HFFc6 (cell line): ENCODE measurements around the gene CPXM2. TPM values are rescaled to one million over a fixed set of nuclear protein-coding genes. Genes with fewer than 3 reads are reported as not detected.
"Not testable (repeated sequence)": the region's sequence is repeated elsewhere in the genome, so short reads cannot be mapped to it uniquely, and the experiment has no call there.

Experiments
- DNase-seq: peaks from one replicate; pipeline ENCODE4 v3.0.0-alpha.2; 2018
- H3K27ac Mint-ChIP-seq: 2 replicates; pipeline ENCODE4 v1.8.0; 2020; ENCODE audit warnings: mild to moderate bottlenecking, mixed read lengths
- H3K27me3 Mint-ChIP-seq: 2 replicates; pipeline ENCODE4 v1.8.0; 2021; ENCODE audit warnings: mild to moderate bottlenecking, moderate library complexity, mixed read lengths; ENCODE audit not compliant: insufficient read depth
- H3K36me3 Mint-ChIP-seq: 2 replicates; pipeline ENCODE4 v1.8.0; 2021; ENCODE audit warnings: low read depth, mixed read lengths
- H3K4me1 Mint-ChIP-seq: 2 replicates; pipeline ENCODE4 v1.8.0; 2020; ENCODE audit warnings: low read depth, mixed read lengths
- H3K4me3 Mint-ChIP-seq: 2 replicates; pipeline ENCODE4 v1.8.0; 2020; ENCODE audit warnings: mild to moderate bottlenecking, moderate library complexity, mixed read lengths
- H3K9me3 Mint-ChIP-seq: 2 replicates; pipeline ENCODE4 v1.8.0; 2020; ENCODE audit warnings: mild to moderate bottlenecking, mixed read lengths
- total RNA-seq, 6 experiments: library from RNA; stranded (reverse); fragmentation: NEBNext Ultra II Directional; extraction: Animal tissue kit (Norgen Biotek cat#: 25700); gene quantifications; 2 replicates in 1 of 6; 3 replicates in 5 of 6; pipeline ENCODE4 v1.2.3, GENCODE V29; 2021
- TF ChIP-seq, protein P1 (sequence below): fragments of 200-600 bp; sonication (generic); IDR thresholded peaks from 2 replicates; pipeline ENCODE4 v1.5.0; 2021; ENCODE audit warnings: antibody characterized with exemption, mild to moderate bottlenecking

Gene CPXM2
- total RNA-seq, 6 experiments from 2014 or later, result not detected

DNA sequence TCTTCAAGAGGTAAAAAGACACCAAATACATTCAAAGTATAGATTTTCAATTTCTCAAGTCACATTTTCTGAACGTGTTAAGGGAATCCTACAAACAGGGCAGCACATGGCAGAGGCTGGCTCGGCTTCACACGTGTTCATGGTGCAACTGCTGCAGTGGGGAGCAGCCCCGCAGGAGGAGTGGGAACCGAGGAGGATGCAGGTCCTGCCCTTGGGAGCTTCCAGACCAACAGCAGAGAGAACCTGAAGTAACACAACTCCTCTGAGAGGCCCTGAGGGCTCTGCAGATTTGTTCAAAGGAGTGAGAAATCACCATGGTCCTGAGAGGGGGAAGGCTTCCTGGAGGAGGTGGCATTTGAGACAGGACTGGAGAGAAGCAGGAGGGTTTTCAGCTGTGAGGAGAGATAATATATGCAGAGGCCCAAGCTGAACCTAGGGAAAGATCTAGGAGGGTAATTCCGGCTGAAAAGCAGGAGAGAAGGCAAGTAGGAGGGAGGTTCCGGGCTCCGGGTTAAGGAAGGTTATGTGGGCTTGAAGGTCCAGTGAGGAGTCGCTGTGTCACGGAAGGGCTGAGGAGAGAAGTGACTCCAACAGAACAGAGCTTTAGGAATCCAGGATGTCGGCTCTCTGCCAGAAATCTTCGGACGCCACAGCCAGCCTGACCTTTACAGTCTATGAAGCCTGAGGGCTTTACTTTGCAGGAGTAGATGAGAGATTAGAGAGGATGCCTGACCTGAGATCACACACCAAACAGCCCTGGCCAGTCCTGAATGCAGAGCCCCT, 148.0 kb downstream of the CPXM2 start:
- TF ChIP-seq, protein P1, sequence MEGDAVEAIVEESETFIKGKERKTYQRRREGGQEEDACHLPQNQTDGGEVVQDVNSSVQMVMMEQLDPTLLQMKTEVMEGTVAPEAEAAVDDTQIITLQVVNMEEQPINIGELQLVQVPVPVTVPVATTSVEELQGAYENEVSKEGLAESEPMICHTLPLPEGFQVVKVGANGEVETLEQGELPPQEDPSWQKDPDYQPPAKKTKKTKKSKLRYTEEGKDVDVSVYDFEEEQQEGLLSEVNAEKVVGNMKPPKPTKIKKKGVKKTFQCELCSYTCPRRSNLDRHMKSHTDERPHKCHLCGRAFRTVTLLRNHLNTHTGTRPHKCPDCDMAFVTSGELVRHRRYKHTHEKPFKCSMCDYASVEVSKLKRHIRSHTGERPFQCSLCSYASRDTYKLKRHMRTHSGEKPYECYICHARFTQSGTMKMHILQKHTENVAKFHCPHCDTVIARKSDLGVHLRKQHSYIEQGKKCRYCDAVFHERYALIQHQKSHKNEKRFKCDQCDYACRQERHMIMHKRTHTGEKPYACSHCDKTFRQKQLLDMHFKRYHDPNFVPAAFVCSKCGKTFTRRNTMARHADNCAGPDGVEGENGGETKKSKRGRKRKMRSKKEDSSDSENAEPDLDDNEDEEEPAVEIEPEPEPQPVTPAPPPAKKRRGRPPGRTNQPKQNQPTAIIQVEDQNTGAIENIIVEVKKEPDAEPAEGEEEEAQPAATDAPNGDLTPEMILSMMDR, result no peak
- Mint-ChIP-seq H3K36me3 (no peaks in the 10 kb centered on the region; the same call in 1 of the 2 replicates), H3K4me1 (peaks cover 14% of the 10 kb centered on the region; the same call in 1 of the 2 replicates), H3K27ac (peak overlapping the region; percentile 0; the same call in 1 of the 2 replicates), H3K4me3 (no peak overlapping the region; the same call in 1 of the 2 replicates), H3K27me3 (peaks cover 9% of the 10 kb centered on the region), H3K9me3 (peaks cover 9% of the 10 kb centered on the region; the same call in 1 of the 2 replicates)
- DNase-seq, result peak; percentile 71

GRCh38 chr10:123742751-123743440, 148.7 kb downstream of the CPXM2 start:
- Mint-ChIP-seq H3K27ac (no peak overlapping the region), H3K27me3 (peaks cover 11% of the 10 kb centered on the region), H3K36me3 (no peaks in the 10 kb centered on the region; the same call in 1 of the 2 replicates), H3K4me1 (peaks cover 14% of the 10 kb centered on the region; the same call in 1 of the 2 replicates), H3K4me3 (no peak overlapping the region), H3K9me3 (peaks cover 11% of the 10 kb centered on the region; the same call in 1 of the 2 replicates)
- DNase-seq, result no peak
- TF ChIP-seq, protein P1, result no peak

DNA sequence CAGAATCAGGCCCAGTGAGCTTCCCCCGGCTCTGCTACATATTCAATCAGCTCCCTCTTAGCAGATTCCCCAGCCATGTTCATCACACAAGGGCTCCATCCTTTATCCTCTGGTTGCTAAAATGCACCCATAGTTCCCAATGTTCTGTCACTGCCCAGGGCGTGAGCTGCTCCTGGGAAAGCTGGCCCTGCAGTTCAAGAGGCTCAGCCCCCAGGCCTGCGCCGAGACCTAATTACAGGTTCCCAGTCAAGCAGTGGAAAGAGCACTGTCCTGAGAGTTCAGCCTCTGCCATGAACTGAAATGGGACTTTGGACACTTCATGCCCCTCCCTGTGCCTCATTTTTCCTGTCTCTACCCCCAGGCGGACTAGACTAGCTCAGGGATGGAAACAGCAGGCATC, 149.9 kb downstream of the CPXM2 start:
- Mint-ChIP-seq H3K27ac (no peak overlapping the region), H3K4me3 (no peak overlapping the region), H3K4me1 (peaks cover 14% of the 10 kb centered on the region; the same call in 1 of the 2 replicates), H3K9me3 (peaks cover 11% of the 10 kb centered on the region; the same call in 1 of the 2 replicates), H3K36me3 (no peaks in the 10 kb centered on the region; the same call in 1 of the 2 replicates), H3K27me3 (peaks cover 11% of the 10 kb centered on the region)
- TF ChIP-seq, protein P1, result no peak
- no peak for DNase-seq

DNA sequence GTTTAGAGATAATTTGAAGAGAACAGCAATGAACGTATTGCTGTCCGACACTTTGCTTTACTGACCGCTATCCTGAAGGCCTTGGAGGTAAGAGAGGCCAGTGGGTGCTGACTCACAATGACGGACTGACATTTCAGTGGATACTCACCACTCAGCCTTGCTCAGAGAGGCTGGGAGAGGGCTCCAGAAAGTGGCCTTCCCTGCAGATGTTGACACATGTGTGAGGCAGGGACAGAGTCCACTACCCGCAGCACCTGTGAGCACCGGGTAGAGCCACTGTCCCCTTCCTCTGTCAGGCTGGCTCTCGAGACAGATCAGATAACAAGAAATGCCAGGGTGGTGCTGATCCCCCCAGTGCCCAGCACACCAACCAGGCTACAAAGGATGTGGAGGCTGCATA, 150.5 kb downstream of the CPXM2 start:
- no peak overlapping the region for H3K4me3 Mint-ChIP-seq
- H3K4me1 Mint-ChIP-seq, result peaks cover 14% of the 10 kb centered on the region; the same call in 1 of the 2 replicates
- peaks cover 11% of the 10 kb centered on the region for H3K27me3 Mint-ChIP-seq
- H3K36me3 Mint-ChIP-seq, result no peaks in the 10 kb centered on the region; the same call in 1 of the 2 replicates
- H3K9me3 Mint-ChIP-seq, result peaks cover 11% of the 10 kb centered on the region; the same call in 1 of the 2 replicates
- TF ChIP-seq, protein P1, result no peak
- H3K27ac Mint-ChIP-seq, result no peak overlapping the region
- peak; percentile 15 for DNase-seq

DNA sequence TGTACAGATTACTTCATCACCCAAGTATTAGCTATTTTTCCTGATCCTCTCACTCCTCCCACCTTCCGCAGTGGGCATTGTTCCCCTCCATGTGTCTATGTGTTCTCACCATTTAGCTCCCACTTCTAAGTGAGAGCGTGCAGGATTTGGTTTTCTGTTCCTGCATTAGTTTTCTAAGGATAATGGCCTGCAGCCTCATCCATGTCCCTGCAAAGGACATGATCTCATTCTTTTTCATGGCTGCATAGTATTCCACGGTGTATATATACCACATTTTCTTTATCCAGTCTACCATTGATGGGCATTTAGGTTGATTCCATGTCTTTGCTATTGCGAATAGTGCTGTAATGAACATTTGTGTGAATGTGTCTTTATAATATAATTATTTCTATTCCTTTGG, 154.7 kb downstream of the CPXM2 start:
- peaks cover 18% of the 10 kb centered on the region for H3K27me3 Mint-ChIP-seq
- H3K36me3 Mint-ChIP-seq, DNase-seq, H3K27ac Mint-ChIP-seq, H3K4me1 Mint-ChIP-seq, H3K4me3 Mint-ChIP-seq: not testable (repeated sequence)
- peaks cover 15% of the 10 kb centered on the region; the same call in 1 of the 2 replicates for H3K9me3 Mint-ChIP-seq
